NCI-H2081 treated with DMSO at 0.1 percent for 48 hours (cell line): Measurements from ENCODE around the gene SLC38A7.
"Not testable (repeated sequence)": the region's sequence is repeated elsewhere in the genome, so short reads cannot be mapped to it uniquely, and the experiment has no call there.

Experiments
- DNase-seq: peaks from one replicate; lab custom pipeline; 2025; lab: John Stamatoyannopoulos, UW

The SLC38A7 gene

DNA sequence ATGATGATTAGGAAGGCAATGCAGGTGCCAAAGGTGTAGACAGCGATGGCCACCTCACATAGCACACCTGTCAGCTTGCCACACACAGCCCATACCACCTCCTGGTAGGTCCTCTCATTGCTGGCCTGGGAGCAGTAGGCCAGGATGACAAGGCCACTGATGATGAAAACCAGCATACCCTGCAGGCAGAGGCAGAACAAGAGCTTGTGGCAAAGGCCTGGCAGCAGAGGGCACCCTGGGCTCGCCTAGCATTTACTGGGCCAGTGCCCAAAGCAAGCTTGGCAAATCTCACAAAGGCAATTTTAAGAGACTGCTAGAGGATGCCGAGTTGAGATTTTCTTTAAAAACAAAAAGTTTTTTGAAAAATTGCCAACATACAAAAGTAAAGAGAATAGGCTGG lies 5.9 kb downstream of the SLC38A7 start:
- no peak for DNase-seq

DNA sequence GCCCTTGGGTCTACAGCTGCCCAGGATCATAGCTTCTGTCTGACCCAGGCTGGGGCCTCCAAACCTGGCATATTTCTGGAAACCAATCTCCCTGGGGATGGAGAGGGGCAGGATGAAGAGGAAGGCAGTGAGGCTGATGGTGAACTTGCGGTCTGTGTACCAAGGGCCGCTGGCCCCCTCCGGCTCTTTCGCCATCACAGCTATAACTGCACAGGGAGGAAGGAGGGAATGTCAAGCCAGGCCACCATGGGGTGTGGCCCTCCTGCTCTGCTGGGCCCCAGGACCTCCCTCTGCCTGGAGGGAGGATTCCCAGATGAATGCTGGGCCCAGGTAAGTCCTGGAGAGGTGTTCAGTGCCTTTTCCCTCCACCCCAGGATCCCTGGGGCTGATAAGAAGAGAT lies 6.3 kb downstream of the SLC38A7 start:
- DNase-seq, result no peak

- no peak for DNase-seq
Measured at GRCh38 chr16:58670946-58671583, 13.5 kb downstream of the SLC38A7 start.

- no peak for DNase-seq
Measured at GRCh38 chr16:58670177-58670576, 14.4 kb downstream of the SLC38A7 start.

- DNase-seq, result no peak
Measured at GRCh38 chr16:58665200-58665599, 19.4 kb downstream of the SLC38A7 start.

GRCh38 chr16:58661199-58661830 lies 23.3 kb downstream of the SLC38A7 start:
- DNase-seq, result no peak

DNA sequence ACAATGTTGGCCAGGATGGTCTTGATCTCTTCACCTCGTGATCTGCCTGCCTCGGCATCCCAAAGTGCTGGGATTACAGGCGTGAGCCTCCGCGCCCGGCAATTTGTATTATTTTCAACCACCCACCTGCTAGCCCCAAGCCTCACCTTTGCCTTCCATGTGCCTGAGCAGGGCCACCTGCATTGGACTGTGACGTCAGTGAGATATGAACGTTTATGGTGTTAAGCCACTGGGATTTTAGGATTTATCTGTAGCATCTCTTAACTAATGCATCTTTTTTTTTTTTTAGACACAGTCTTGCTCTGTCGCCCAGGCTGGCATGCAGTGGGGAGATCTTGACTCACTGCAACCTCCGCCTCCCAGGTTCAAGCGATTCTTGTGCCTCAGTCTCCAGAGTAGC lies 24.7 kb downstream of the SLC38A7 start:
- DNase-seq, result not testable (repeated sequence)

GRCh38 chr16:58658796-58659211 lies 25.8 kb downstream of the SLC38A7 start:
- no peak for DNase-seq

DNA sequence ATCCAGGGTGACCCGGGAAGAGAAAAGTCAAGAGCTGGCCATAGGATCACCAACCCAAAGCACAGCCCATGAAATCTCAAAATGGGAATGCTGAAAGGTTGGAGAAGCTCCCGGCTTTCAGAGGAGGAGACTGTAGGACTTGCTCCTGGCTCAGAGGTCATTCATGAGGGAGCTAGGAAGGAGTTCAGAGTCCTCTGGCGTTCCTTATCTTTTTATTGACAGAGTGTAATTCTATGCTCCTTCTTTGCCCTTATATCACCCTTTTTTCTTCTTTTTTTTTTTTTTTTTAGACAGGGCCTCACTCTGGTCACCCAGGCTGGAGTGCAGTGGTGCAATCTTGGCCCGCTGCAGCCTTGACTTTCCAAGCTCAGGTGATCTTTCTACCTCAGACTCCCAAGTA lies 27.7 kb downstream of the SLC38A7 start:
- no peak for DNase-seq

DNA sequence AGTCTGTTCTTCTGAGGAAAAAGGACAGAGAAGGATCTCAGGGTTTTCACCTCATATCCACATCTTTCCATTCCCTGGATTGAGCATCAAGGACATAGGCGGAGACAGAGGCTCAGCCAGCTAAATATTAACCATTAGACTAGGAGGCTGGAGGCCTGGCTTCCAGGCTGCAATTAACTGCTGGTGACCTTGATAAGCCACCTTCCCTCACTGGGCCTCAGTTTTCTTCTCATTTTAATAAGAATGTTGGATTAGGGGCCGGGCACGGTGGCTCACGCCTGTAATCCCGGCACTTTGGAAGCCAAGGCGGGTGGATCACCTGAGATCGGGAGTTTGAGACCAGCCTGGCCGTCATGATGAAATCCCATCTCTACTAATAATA lies 29.4 kb downstream of the SLC38A7 start:
- DNase-seq, result no peak

DNA sequence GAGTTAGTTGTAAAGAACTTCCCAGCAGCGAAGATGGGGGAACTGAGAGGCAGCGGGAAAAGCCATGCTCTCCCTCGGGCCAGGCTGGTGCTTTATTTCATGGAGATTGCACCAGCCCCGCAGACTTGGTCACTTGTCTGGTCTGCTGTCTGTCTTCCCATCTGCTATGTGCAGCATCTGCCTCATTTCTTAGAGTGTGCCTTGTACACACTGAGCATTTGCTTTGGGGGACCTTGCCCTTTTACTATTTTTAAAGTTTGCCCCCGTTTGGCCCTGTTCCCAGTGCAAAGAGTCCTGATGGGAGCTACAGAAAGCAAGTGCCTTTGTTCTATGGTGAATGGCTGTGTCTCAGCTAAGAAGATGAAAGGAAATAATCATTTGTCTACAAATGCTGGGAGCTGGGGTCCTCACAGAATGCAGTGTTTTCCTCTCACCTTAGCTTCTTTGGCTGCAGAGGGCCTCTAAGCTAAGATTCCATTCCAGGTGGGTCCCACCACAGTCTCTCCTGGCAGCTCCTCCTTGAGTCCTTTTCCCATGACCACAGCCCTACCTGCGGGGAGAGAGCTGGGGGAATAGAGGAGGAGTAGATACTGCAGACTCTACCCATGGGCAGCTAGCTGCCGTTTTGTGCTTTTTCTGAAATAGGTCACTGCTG lies 29.9 kb downstream of the SLC38A7 start:
- DNase-seq, result no peak

DNA sequence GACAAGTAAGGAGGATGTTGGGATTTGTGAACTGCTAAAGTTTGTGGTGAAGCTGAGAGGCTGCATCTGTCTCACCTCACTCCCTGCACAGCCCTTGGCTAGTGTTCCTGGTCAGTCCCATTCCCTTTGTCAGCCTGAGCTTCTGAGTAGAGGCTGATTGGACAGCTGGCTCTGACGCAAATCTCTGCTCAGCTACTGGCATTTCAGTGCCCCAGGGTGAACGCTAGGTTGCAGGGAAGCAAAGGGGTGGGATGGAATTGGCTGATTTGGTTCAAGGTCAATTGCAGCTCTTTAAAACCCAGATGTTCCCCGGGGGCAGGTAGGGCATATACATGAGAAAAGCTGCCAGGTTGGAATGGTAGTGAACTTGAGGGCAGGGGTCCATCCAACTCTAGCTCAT lies 31.8 kb downstream of the SLC38A7 start:
- no peak for DNase-seq

DNA sequence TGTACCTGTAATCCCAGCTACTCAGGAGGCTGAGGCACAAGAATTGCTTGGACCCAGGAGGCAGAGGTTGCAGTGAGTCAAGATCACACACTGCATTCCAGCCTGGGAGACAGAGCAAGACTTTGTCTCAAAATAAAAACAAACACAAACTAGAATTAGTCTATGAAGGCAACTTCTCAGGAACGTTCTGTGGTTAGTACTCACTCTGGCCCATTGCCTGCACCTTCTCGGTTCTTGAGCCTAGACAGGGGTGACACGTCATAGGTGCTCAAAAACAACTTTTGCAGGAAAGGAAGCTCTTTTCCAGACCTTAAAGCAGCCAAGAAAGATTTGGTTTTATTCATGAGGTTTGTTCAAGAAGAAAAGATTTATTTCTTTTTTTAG lies 32.6 kb downstream of the SLC38A7 start:
- DNase-seq, result no peak

GRCh38 chr16:58649707-58650106 lies 34.9 kb downstream of the SLC38A7 start:
- DNase-seq, result no peak

DNA sequence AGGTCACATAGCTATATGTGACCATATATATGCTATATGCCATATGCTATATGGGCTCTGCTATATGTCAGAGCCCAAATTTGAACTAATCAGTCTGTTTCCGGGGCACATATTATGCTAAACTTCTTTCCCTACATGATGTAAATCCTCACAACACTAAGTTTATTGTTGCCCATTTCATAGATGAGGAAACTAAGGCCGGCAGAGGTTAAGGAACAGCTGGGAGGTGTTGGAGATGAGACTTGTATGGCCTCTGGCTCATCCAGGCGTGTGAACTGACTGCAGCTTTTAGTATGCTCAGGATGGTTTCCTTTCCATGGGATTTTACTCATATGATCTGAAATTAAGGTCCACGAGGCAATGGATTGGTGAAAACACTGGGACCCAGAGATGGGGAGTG lies 37.5 kb downstream of the SLC38A7 start:
- no peak for DNase-seq

- no peak for DNase-seq
Measured at GRCh38 chr16:58644765-58645487, 39.6 kb downstream of the SLC38A7 start.

DNA sequence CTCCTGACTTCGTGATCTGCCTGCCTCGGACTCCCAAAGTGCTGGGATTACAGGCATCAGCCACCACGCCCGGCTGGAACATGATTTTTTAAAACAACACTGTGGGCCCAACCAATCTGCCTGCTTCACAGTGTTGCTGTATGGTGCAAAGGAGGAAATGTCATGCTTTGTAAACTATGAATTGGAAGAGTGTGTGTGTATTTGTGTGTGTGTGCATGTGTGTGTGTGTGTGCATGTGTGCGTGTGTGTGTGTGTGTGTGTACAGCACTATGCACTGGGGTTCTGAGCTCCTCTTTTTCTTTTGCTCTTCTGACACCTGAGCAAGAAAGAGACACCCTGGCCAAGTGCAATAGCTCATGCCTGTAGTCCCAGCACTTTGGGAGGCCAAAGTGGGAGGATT lies 40.5 kb downstream of the SLC38A7 start:
- no peak for DNase-seq

DNA sequence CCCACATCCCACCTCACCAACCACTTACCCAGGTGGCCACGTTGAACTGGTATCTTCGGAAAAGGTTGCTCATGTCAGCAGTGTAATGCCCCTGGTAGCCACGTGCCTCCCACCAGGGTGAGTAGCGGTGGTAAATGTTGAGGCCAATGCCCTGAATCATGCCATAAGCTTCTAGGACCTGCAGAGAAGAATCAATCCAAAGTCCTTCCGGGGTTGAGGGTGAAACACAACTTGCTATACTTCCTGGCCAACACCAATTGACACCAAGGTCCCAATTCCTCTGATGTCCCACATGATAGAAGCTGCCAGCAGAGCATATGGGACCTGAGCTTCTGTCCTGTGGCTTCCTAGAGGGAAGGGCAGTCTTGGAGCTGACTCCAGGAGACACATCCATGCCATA lies 43.6 kb downstream of the SLC38A7 start:
- no peak for DNase-seq

DNA sequence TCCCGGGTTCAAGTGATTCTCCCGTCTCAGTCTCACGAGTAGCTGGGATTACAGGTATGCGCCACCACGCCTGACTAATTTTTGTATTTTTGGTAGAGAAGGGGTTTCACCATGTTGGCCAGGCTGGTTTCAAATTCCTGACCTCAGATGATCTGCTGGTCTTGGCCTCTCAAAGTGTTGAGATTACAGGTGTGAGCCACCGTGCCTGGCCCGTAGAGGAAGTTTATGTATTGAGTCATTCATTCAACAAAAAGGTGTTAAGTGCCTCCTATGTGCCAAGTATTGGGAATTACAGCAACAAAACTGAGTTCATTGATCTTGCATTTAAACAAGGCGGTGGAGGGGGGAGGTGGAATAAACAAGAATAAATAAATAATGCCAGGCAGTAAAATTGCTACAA lies 44.7 kb downstream of the SLC38A7 start:
- no peak for DNase-seq

DNA sequence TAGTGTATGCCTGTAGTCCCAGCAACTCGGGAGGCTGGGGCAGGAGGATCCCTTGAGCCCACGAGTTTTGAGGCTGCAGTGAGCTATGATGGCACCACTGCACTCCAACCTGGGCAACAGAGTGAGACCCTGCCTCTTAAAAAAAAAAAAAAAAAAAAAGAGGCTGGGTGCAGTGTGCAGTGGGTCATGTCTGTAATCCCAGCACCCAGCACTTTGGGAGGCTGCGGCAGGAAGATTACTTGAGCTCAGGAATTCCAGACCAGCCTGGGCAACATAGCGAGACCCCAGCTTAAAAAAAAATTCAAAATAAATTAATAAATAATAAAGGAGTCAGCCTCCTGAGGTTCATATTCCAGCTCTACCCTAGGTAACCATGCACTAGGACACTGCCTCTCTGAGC lies 45.3 kb downstream of the SLC38A7 start:
- no peak for DNase-seq

DNA sequence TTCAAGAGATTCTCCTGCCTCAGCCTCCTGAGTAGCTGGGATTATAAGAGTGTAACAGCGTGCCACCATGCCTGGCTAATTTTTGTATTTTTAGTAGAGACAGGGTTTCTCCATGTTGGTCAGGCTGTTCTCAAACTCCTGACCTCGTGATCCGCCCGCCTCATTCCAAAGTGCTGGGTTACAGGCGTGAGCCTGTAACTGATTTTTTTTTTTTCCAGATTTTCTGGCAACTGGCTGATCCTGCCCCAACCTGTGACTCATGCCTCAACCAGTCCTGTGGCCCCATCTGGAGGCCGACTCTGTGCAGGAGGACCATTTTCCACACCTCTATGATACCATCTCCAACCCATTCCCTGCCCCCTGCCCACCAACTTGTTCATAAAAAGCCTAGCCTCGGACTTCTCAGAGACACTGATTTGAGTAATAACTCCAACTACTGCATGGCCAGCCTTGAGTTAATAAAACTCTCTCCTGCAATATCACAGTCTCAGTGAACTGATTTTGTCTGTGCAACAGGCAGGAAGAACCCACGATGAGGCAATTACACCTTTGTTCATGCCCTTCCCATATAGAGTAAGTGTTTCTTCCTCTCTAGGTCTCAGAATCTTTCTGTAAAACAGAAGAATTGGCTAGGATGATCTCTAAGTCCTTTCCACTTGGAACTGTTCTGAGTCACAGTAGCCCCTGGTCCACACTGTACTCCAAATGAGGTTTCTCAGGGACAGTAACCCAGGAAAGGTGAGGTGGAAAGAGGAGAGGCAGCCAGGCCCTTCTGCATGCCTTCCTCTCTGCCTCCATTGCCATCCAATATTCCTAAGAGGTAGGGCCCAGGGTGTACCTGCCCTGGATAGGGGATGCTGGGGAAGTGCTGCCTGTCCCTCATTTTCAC lies 46.2 kb downstream of the SLC38A7 start:
- DNase-seq, result no peak

- not testable (repeated sequence) for DNase-seq
Measured at GRCh38 chr16:58637021-58637420, 47.5 kb downstream of the SLC38A7 start.
